Stimulated activated CD4-positive, alpha-beta T cell treated with anti-CD3 and anti-CD28 coated beads, TNF-alpha, amount 100 ng/mL, for 24 hours (primary cell): ENCODE measurements around the gene HOTAIR.

Experiments
- DNase-seq, 3 experiments: peaks; one replicate each; pipeline ENCODE4 v3.0.0-alpha.2; 2020; ENCODE audit warnings: low read depth in 3 of 3

HOTAIR gene

GRCh38 chr12:53948650-53949593 lies 25.8 kb downstream of the HOTAIR start:
- DNase-seq, result no peak

- no peak for DNase-seq
These were observed 27.0 kb downstream of the HOTAIR start for GRCh38 chr12:53947743-53948142.

DNA sequence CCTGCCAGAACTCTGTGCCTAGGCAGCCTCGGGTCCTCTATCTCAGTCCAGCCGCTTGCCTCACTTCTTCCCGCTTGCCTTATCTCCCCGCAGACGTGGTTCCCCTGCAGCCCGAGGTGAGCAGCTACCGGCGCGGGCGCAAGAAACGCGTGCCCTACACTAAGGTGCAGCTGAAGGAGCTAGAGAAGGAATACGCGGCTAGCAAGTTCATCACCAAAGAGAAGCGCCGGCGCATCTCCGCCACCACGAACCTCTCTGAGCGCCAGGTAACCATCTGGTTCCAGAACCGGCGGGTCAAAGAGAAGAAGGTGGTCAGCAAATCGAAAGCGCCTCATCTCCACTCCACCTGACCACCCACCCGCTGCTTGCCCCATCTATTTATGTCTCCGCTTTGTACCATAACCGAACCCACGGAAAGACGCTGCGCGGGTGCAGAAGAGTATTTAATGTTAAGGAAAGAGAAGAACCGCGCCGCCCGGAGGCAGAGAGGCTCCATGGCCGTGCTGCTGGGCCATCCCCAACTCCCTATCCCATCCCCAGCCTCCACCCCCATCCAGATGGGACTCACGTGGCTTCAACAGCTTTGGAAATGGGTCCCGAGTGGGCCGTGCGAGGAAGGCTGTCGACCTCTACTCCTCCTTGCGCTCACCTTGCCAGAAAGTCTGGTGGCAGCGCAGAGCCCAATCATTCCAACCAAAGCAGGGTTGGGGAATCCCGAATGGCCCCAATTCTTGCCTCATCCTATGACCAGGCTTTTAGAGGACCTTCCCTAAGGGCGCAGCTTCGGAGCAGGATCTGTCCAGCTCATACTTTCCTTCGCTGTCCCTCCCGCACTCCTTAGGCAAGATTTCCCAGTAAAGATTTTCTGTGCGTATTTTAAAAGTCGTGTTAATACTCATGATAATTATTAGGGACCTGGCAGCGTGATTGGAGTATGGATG lies 29.6 kb downstream of the HOTAIR start:
- DNase-seq, result no peak

- no peak for DNase-seq
These were observed 30.5 kb downstream of the HOTAIR start for GRCh38 chr12:53944209-53944608.

- DNase-seq, result no peak
These were observed 32.2 kb downstream of the HOTAIR start for GRCh38 chr12:53942467-53942997.

GRCh38 chr12:53941750-53942149 lies 33.0 kb downstream of the HOTAIR start:
- no peak for DNase-seq

- DNase-seq, result no peak
These were observed 33.6 kb downstream of the HOTAIR start for GRCh38 chr12:53941187-53941586.

- DNase-seq, result no peak
These were observed 34.2 kb downstream of the HOTAIR start for GRCh38 chr12:53940443-53941014.

DNA sequence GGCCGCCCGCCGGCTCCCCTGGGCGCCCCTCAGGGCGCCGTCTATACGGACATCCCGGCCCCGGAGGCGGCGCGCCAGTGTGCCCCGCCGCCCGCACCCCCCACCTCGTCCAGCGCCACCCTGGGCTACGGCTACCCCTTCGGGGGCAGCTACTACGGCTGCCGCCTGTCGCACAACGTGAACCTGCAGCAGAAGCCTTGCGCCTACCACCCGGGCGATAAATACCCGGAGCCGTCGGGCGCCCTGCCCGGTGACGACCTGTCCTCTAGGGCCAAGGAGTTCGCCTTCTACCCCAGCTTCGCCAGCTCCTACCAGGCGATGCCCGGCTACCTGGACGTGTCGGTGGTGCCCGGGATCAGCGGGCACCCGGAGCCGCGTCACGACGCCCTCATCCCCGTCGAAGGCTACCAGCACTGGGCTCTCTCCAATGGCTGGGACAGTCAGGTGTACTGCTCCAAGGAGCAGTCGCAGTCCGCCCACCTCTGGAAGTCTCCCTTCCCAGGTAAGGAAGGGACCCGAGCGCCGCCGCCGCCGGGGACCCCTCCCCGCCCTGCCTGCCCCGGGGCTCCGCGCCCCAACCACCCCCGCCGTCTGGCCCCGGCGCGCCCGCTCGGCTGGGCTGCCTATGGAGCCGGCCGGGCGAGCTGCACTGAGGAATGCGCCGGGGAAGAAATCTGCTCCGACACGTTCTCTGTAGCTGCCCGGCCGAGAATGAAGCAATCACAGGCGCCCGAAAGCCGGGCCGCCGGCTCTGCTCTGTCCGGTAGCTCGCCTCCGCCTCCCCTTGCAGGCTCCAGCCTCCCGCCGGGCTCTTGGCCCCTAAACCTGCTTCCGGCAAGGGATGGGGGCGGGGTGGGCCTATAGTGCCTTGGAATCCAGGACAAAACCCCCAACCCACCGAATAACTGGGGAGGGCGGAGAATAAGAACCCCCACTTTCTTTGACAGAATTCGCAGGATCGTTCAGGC lies 35.3 kb downstream of the HOTAIR start:
- DNase-seq, result no peak

DNA sequence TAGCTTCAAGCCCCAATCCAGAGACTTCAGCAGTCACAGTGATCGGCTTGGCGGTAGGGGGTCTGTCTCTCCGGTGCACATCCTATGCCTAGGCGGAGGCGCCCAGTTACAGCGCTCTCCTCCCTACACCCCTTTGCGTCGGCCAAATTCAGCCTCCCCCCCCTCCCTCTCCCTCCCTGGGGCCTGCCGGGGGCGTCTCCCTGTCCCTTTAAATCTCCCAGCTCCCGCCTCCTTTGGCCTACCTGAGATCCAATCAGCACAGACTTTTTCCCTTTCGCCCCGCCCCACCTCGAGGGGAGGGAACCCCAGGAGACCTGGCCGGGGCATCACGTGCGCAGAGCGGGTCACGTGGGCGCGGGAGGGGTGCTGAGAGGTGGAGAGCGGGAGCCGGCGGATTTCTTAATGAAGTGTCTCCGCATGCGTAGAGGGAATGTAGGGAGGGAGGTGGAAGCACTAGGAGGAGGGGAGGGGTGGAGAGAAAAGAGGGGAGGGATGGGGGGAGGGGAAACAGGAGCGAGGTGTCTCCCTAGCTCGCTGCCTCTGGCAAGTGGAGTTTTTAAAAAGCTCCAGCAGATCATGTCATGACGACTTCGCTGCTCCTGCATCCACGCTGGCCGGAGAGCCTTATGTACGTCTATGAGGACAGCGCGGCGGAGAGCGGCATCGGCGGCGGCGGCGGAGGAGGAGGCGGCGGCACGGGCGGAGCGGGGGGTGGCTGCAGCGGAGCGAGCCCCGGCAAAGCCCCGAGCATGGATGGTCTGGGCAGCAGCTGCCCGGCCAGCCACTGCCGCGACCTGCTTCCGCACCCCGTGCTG lies 36.2 kb downstream of the HOTAIR start, which contains the start of gene HOXC13:
HOXC13 (plus strand) TSS at position 506 of the 815 bp plus-strand sequence; CDS start at position 582, 76 bp downstream.
- DNase-seq, result peak in 2 of 3 experiments; percentile 18 to 67

- DNase-seq, result no peak
These were observed 37.0 kb downstream of the HOTAIR start for GRCh38 chr12:53937596-53938325.

- DNase-seq, result no peak
These were observed 37.7 kb downstream of the HOTAIR start for GRCh38 chr12:53937099-53937498.

GRCh38 chr12:53935383-53936341 lies 39.1 kb downstream of the HOTAIR start:
- no peak for DNase-seq

GRCh38 chr12:53932915-53933314 lies 41.8 kb downstream of the HOTAIR start:
- no peak for DNase-seq

DNA sequence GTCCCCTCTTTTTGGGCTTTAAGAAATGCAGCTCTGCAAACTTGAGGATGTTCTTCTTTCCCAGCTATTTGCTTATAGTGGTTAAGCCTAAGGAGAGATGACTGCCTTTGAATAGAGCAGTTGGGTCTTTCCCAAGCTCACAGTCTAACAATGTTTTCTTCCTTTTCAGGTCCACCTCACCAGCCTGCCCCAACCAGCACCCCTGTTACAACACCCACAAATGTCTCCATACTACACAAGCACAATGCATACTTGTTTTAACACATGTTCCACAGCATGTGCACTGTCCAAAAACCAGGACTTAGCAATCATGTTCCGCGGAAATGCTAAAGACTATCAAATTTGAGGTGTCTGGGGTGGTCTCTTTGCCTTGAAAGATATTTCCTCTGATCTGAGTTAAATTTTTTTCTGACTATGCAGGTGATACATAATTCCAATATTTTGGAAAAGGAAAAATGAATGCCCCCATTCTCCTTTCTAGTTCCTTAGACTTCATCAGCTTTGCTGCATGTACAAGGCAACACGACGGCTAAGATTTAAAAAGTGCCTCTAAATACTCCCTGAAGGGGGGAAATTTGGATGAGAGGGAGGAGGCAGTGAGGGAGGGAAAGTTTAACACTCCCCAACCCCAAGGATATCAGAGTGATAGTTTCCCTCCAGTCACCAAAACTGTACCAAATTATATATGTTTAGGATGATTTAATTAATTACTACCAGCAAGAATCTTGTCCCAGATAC lies 42.7 kb downstream of the HOTAIR start:
- no peak for DNase-seq

- DNase-seq, result no peak
These were observed 44.0 kb downstream of the HOTAIR start for GRCh38 chr12:53930591-53931255.
